SK-N-SH (cell line): ENCODE measurements around the gene NCAM1. TPM values are rescaled to one million over a fixed set of nuclear protein-coding genes. Genes with fewer than 3 reads are reported as not detected.

Source experiments
- CTCF ChIA-PET: fragments of 300-600, 350-600 bp; formaldehyde crosslinking; extraction: SDS; loops from one replicate; lab custom pipeline; 2021; lab: Yijun Ruan, JAX
- POLR2A ChIA-PET: fragments of 350-600 bp; sonication (Branson Sonifier 250); formaldehyde crosslinking; extraction: SDS; loops from one replicate; lab custom pipeline; 2020; ENCODE audit warnings: antibody characterized with exemption, inconsistent platforms; lab: Yijun Ruan, JAX
- DNase-seq: peaks from one replicate; pipeline ENCODE4 v3.0.0; 2012
- H2AFZ ChIP-seq: fragments of 200-600 bp; sonication (generic); 2 replicates; pipeline ENCODE4 v1.8.1; 2016; ENCODE audit warnings: antibody characterized with exemption, mild to moderate bottlenecking, low read depth
- H3F3A ChIP-seq: fragments of 200-600 bp; sonication (generic); replicated peaks from 2 replicates; pipeline ENCODE3; 2016; ENCODE audit warnings: antibody characterized with exemption, mild to moderate bottlenecking; ENCODE audit not compliant: insufficient read depth
- H3K27ac ChIP-seq, 2 experiments: fragments of 200-500 bp in 1 of 2; fragments of 200-600 bp in 1 of 2; sonication (Bioruptor generic) in 1 of 2; sonication (generic), shearing (Covaris generic) in 1 of 2; 2 replicates each; pipeline versions ENCODE4 v1.5.1 to v1.6.1; 2014 to 2016; ENCODE audit warnings: low read depth in 2 of 2, inconsistent platforms in 1 of 2, low read length in 1 of 2, mild to moderate bottlenecking in 1 of 2, mixed read lengths in 1 of 2
- H3K27me3 ChIP-seq: fragments of 200-600 bp; sonication (generic), shearing (Covaris generic); 2 replicates; pipeline ENCODE4 v1.6.1; 2016; ENCODE audit warnings: mixed run types; ENCODE audit not compliant: insufficient read depth
- H3K36me3 ChIP-seq, 2 experiments: fragments of 200-500 bp in 1 of 2; fragments of 200-600 bp in 1 of 2; sonication (Bioruptor generic) in 1 of 2; sonication (generic) in 1 of 2; replicated peaks in 1 of 2; 2 replicates each; pipeline versions ENCODE3 to v1.5.1; 2014 to 2016; ENCODE audit warnings: low read length in 1 of 2, mild to moderate bottlenecking in 1 of 2; ENCODE audit not compliant: insufficient read depth in 2 of 2, control insufficient read depth in 1 of 2
- H3K4me1 ChIP-seq, 2 experiments: fragments of 200-500 bp in 1 of 2; fragments of 200-600 bp in 1 of 2; sonication (Bioruptor generic) in 1 of 2; sonication (generic), shearing (Covaris generic) in 1 of 2; 2 replicates each; pipeline versions ENCODE4 v1.5.1 to v1.6.1; 2014 to 2016; ENCODE audit warnings: low read depth in 1 of 2, low read length in 1 of 2, mixed run types in 1 of 2; ENCODE audit not compliant: insufficient read depth in 2 of 2, control insufficient read depth in 1 of 2
- H3K4me2 ChIP-seq: fragments of 200-600 bp; sonication (generic), shearing (Covaris generic); 2 replicates; pipeline ENCODE4 v1.6.1; 2017; ENCODE audit warnings: mixed run types
- H3K4me3 ChIP-seq, 2 experiments: fragments of 200-500 bp in 1 of 2; fragments of 200-600 bp in 1 of 2; sonication (Bioruptor generic) in 1 of 2; sonication (generic), shearing (Covaris generic) in 1 of 2; 2 replicates each; pipeline versions ENCODE4 v1.5.1 to v1.8.1; 2014 to 2016; ENCODE audit warnings: low read depth in 2 of 2, inconsistent platforms in 1 of 2, low read length in 1 of 2, mild to moderate bottlenecking in 1 of 2, mixed read lengths in 1 of 2, moderate library complexity in 1 of 2
- H3K79me2 ChIP-seq: fragments of 200-600 bp; sonication (generic); 2 replicates; pipeline ENCODE4 v1.8.1; 2017; ENCODE audit warnings: mild to moderate bottlenecking; ENCODE audit not compliant: insufficient read depth
- H3K9ac ChIP-seq: fragments of 200-600 bp; sonication (generic); 2 replicates; pipeline ENCODE4 v1.6.1; 2017; ENCODE audit warnings: mixed run types
- H3K9me2 ChIP-seq: fragments of 200-600 bp; sonication (generic); 2 replicates; pipeline ENCODE4 v1.6.1; 2017; ENCODE audit warnings: mixed run types
- H3K9me3 ChIP-seq: fragments of 200-600 bp; sonication (generic); 2 replicates; pipeline ENCODE4 v1.6.1; 2017; ENCODE audit warnings: mixed run types, mild to moderate bottlenecking, moderate library complexity
- H4K20me1 ChIP-seq: fragments of 200-600 bp; sonication (generic); 2 replicates; pipeline ENCODE4 v1.6.1; 2017; ENCODE audit warnings: mild to moderate bottlenecking, mixed run types; ENCODE audit not compliant: insufficient read depth
- CHD2 ChIP-seq: fragments of 150-350 bp; IDR thresholded peaks from 2 replicates; pipeline ENCODE4 v1.6.1; 2018; ENCODE audit warnings: low read length; ENCODE audit not compliant: partially characterized antibody
- CTCF ChIP-seq: fragments of 200-600 bp; sonication (generic); IDR thresholded peaks from 2 replicates; pipeline ENCODE4 v1.6.1; 2017; ENCODE audit warnings: antibody characterized with exemption, mild to moderate bottlenecking, moderate library complexity
- ELF1 ChIP-seq: IDR thresholded peaks from 2 replicates; pipeline ENCODE4 v1.4.0; 2012
- EP300 ChIP-seq, 2 experiments: IDR thresholded peaks; 2 replicates each; pipeline versions ENCODE4 v1.4.0 to v1.6.1; 2012; ENCODE audit warnings: borderline replicate concordance in 1 of 2, low read depth in 1 of 2, low read length in 1 of 2
- FOSL2 ChIP-seq: IDR thresholded peaks from 2 replicates; pipeline ENCODE4 v1.4.0; 2012; ENCODE audit warnings: low read depth, mild to moderate bottlenecking, moderate library complexity, borderline replicate concordance
- FOXJ3 ChIP-seq: sonication (generic); formaldehyde crosslinking; IDR thresholded peaks from 2 replicates; pipeline ENCODE4 v1.5.1; 2020; ENCODE audit warnings: mild to moderate bottlenecking, missing genetic modification reagents
- GATA2 ChIP-seq: sonication (generic); formaldehyde crosslinking; IDR thresholded peaks from 2 replicates; pipeline ENCODE4 v1.5.0; 2020; ENCODE audit warnings: mild to moderate bottlenecking, missing genetic modification reagents
- JUND ChIP-seq: IDR thresholded peaks from 2 replicates; pipeline ENCODE4 v1.4.0; 2012
- NFIC ChIP-seq: IDR thresholded peaks from 2 replicates; pipeline ENCODE4 v1.4.0; 2012; ENCODE audit warnings: borderline replicate concordance
- RXRA ChIP-seq: IDR thresholded peaks from 2 replicates; pipeline ENCODE4 v1.4.0; 2012; ENCODE audit warnings: low read depth, mild to moderate bottlenecking, borderline replicate concordance
- SIN3A ChIP-seq: IDR thresholded peaks from 2 replicates; pipeline ENCODE4 v1.6.1; 2012; ENCODE audit warnings: low read depth, mild to moderate bottlenecking, low read length, moderate library complexity, borderline replicate concordance
- TCF12 ChIP-seq: IDR thresholded peaks from 2 replicates; pipeline ENCODE4 v1.4.0; 2012
- TEAD4 ChIP-seq: IDR thresholded peaks from 2 replicates; pipeline ENCODE4 v1.4.0; 2012; ENCODE audit warnings: mild to moderate bottlenecking, borderline replicate concordance; ENCODE audit not compliant: insufficient read depth
- YY1 ChIP-seq: IDR thresholded peaks from 2 replicates; pipeline ENCODE4 v1.4.0; 2012; ENCODE audit warnings: low read depth, mild to moderate bottlenecking
- WGBS: methylation state at CpG from one replicate; pipeline ENCODE4 v1.1.6; 2017; ENCODE audit warnings: low lambda C conversion rate; 5-methylcytosine and 5-hydroxymethylcytosine counted together
- polyA plus RNA-seq, 3 experiments: library from polyadenylated mRNA; depleted of rRNA; stranded (reverse); fragments of >200 nt; gene quantifications; 2 replicates each; pipeline ENCODE4 v1.2.3, GENCODE V29; 2012
- TF ChIP-seq, protein P1 (sequence below): IDR thresholded peaks from 2 replicates; pipeline ENCODE4 v1.4.0; 2012; ENCODE audit warnings: low read depth, borderline replicate concordance
- TF ChIP-seq, protein P2 (sequence below): IDR thresholded peaks from 2 replicates; pipeline ENCODE4; 2012

The NCAM1 gene
- polyA plus RNA-seq, 1 of the 3 experiments (the other 2 are of a cell fraction) = 19.4 TPM

DNA sequence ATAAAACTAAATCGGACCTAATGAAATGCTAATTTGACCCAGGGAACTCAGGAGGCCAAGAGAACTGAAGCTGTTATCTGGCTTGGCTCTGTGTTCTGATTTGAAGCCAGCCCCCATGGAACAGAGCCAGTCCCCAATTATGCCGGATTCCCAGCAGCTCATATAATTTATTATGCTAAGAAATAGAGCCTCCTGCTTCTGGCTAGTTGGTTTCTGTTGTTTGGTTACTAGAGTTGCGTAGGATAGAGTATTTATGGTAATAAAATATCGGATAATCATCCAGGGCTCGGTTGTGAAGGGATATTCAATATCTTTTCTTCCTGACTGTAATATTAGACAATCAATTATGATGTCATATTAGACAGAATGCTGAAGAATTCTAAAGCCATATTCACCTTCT, 232.7 kb downstream of the NCAM1 start (continued):
- TF ChIP-seq FOXJ3 (CRISPR knock-in tag) = 0 out of 2 replicates have a peak, but pooled peaks have one; percentile 27
- TF ChIP-seq TEAD4 = no peak
- no peak for TF ChIP-seq ELF1
- TF ChIP-seq TCF12 = no peak
- TF ChIP-seq CTCF = no peak
- TF ChIP-seq FOSL2 = no peak
- no peak for TF ChIP-seq RXRA
- TF ChIP-seq, protein P1, sequence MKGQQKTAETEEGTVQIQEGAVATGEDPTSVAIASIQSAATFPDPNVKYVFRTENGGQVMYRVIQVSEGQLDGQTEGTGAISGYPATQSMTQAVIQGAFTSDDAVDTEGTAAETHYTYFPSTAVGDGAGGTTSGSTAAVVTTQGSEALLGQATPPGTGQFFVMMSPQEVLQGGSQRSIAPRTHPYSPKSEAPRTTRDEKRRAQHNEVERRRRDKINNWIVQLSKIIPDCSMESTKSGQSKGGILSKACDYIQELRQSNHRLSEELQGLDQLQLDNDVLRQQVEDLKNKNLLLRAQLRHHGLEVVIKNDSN = no peak
- TF ChIP-seq SIN3A = no peak
- TF ChIP-seq YY1 = no peak
- TF ChIP-seq, protein P2, sequence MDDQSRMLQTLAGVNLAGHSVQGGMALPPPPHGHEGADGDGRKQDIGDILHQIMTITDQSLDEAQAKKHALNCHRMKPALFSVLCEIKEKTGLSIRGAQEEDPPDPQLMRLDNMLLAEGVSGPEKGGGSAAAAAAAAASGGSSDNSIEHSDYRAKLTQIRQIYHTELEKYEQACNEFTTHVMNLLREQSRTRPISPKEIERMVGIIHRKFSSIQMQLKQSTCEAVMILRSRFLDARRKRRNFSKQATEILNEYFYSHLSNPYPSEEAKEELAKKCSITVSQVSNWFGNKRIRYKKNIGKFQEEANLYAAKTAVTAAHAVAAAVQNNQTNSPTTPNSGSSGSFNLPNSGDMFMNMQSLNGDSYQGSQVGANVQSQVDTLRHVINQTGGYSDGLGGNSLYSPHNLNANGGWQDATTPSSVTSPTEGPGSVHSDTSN = no peak
- TF ChIP-seq, all 33 proteins: peak for 7

DNA sequence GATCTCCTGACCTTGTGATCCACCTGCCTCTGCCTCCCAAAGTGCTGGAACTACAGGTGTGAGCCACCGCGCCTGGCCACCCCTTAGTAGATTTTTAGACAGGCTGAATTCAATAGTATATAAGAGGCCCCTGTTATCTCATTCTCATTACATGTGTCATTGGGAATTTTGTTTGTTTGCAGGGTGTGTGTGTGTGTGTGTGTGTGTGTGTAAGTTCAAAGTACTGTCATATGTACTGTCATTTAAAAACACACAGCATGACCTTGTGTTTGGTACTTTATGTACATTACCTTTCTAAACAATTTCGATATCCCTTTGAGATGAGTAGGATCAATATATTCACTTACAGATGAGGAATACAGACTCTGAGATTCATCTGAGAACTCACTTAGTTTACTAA, 234.5 kb downstream of the NCAM1 start:
- WGBS = 95% methylated on average over 3 of the region's 3 CpGs
- Histone ChIP-seq H3K27ac (no peak overlapping the region), H3K4me2 (no peak overlapping the region), H3K9ac (no peak overlapping the region), H3K27me3 (no peaks in the 10 kb centered on the region), H3K9me3 (no peaks in the 10 kb centered on the region)
- no peak for TF ChIP-seq NFIC
- TF ChIP-seq CHD2 = no peak
- no peak for TF ChIP-seq JUND
- no peak for TF ChIP-seq GATA2 (CRISPR knock-in tag)
- no peak for TF ChIP-seq EP300 (IDR thresholded peaks at IDR 0.05; ENCODE audit: borderline replicate concordance in 1 of 2, low read depth in 1 of 2, low read length in 1 of 2)
- no peak for TF ChIP-seq TEAD4
- TF ChIP-seq, all 33 proteins: peak for 0
- H3K79me2 ChIP-seq = no peaks in the 10 kb centered on the region
- H2AFZ ChIP-seq = no peak overlapping the region
- peaks cover 9 to 50% of the 10 kb centered on the region in 2 experiments; a peak in 3 of 4 replicates for H3K4me1 ChIP-seq
- no peak overlapping the region for H3K4me3 ChIP-seq
- no peaks in the 10 kb centered on the region for H4K20me1 ChIP-seq
- ChIA-PET CTCF (no interaction called here), POLR2A (no interaction called here)
- H3F3A ChIP-seq = no peaks in the 10 kb centered on the region
- no peak for DNase-seq
- no peaks in the 10 kb centered on the region for H3K36me3 ChIP-seq
- no peaks in the 10 kb centered on the region for H3K9me2 ChIP-seq
